GM19328 (cell line): ENCODE data around the gene PNMA1.

Experiments used
- ATAC-seq: cut with Tn5 transposase; IDR thresholded peaks from one replicate; pipeline ENCODE4 v1.9.1; 2021; ENCODE audit warnings: mild to moderate bottlenecking, moderate library complexity; ENCODE audit not compliant: unreplicated experiment

Gene PNMA1

GRCh38 chr14:73739174-73739898 is 25.2 kb upstream of the PNMA1 start:
- ATAC-seq = no peak

DNA sequence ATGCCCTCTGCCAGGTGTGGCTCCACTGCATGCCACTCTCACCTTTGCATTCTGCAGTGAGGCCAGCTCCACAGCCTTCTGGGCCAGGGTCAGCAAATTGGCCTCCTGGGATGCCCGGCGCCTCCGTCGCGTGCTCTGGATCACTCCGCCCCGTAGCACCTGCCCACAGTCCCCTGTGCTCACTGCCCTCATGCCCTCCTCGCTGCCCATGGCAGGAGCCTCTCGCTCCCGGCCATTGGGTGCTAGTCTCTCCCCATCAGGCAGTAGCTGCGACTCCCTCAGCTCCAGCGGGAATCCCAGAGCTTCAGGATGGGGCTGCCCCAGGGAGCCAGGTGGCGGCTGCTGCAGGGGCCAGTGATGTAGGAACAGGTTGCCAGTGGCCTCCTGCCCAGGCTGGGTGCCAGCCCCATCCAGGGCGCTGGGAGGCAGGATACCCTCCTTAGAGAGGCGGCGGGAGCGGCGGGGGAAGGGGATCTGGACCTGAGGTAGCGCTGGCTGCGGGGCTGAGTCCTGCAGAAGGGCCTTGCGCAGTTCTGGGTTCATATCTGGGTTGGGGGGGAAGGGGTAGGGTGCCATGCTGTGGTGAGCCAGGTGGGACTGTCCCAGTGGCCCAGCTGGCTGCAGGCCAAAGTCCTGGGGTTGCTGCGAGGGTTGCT is 24.5 kb upstream of the PNMA1 start:
- ATAC-seq = no peak

GRCh38 chr14:73736842-73737241 is 22.7 kb upstream of the PNMA1 start:
- ATAC-seq = no peak

- no peak for ATAC-seq
Observed at GRCh38 chr14:73732006-73732405, 17.8 kb upstream of the PNMA1 start.

DNA sequence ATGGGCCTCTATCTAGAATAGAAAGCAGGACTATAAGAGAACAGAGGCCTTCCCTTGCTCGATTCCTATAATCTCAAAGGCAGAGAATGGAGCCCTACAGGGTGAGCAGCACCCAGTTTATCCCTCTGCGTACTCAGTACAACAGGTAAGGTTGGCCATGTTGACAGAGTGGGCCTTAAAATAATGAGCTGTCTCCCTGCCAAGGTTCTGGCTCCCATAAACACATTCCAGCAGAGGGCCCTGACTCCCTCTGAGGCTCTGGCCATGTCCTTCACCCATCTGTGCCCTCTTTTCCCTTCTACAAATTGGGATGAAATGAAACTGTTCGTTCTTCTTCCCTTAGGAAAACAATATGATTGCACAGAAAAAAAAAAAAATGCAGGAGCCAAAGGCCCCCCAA is 16.9 kb upstream of the PNMA1 start:
- no peak for ATAC-seq

GRCh38 chr14:73729556-73730265 is 15.5 kb upstream of the PNMA1 start:
- no peak for ATAC-seq

DNA sequence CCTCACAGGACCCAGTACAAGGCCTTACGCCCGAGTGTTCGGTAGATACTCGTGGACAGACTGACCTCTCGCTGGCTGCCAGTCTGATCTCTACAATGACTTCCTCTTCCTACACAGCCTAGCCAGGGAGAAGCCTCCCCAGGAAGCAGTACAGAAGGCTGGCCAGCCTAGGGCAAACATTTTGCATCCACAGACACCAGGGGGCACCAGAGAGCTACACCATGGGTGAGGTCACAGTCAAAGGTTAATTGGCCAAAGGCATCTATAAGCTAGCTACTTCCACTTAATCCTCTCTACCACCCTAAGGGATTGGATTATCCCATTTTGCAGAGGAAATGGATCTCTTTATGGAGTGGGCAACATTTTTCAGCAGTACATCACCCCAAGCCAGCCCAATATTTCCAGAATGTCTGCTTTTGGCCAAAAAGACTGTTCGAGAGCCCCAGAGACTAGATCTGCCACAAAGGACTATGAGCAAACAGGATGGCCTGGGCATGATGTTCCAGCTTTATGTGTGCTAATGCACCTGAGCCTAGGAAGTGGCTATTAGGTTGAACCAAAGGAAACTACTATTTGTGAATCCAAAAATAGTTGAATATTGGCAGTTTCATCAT is 14.6 kb upstream of the PNMA1 start:
- no peak for ATAC-seq

- ATAC-seq = no peak
Observed at GRCh38 chr14:73727166-73727565, 13.0 kb upstream of the PNMA1 start.

- no peak for ATAC-seq
Observed at GRCh38 chr14:73726025-73726961, 12.1 kb upstream of the PNMA1 start.

- no peak for ATAC-seq
Observed at GRCh38 chr14:73725116-73726024, 11.2 kb upstream of the PNMA1 start.

GRCh38 chr14:73724696-73725095 is 10.5 kb upstream of the PNMA1 start:
- no peak for ATAC-seq

GRCh38 chr14:73723797-73724661 is 9.8 kb upstream of the PNMA1 start:
- no peak for ATAC-seq

DNA sequence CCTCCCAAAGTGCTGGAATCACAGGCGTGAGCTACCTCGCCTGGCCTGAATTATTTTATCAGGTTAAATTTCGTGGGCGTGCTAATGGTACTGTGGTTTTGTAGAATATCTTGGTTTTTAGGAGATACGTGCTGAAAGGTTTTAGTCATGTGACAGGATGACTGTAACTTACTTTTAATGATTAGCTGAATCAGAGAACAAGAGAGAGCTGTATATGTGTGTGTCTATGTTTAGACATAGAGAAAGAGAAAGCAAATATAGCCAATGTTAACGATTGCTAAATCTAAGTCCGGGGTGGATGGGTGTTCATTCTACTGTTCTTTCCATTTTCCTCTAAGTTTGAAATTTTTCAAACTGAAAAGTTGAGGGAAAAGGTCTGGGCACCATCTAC is 9.2 kb upstream of the PNMA1 start:
- no peak for ATAC-seq

DNA sequence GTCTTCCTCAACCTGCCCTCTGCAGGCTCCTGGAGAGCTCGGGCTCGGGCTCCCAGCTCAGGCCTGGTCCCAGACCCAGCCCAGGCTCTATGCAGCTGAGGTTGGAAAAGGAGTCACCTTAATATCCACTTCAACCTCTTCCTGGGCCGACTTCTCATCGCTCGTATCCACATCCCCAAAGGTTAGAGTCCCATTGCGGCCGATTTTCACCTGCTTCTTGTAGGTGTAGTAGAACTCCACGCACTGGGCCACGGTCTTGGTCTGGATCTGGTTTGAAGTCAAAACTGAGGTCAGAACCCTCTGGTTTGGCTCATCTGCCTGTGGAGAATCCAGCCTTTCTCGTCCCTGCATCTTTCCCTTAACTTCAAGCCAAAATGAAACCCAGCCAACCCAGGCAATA is 8.4 kb upstream of the PNMA1 start:
- ATAC-seq = no peak

DNA sequence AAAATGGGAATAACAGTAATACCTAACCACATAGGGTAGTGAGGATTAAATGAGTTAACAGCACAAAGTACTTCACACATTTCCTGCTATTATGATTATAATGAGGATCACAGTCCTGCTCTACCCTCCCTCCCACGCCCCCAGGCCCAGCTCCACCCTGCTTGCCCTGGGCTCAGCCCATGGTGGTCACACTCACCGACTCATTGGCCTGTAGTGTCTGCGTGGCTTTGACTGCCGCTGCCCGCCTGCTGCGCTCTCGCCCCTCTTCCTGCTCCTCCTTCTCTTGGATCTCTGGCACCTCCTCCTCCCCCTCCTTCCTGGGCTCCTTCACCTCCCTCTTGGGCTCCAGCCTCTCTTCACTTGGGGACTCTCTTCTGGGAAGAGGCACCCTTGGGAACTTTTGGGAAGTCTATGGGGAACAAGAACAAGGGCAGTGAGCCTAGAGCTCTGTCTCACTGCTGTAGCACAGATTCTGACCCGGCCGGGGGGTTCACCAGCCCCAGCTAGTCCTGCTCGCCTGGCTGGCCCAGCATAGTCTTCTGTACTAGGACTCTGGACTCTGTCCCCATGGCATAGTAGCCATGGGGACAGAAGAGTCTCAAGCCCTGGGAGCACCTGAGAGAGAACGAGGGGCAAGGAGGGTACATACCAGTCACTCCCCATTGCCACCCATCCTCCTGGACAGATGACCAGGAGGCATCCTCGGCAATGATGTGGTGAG is 7.1 kb upstream of the PNMA1 start:
- no peak for ATAC-seq

DNA sequence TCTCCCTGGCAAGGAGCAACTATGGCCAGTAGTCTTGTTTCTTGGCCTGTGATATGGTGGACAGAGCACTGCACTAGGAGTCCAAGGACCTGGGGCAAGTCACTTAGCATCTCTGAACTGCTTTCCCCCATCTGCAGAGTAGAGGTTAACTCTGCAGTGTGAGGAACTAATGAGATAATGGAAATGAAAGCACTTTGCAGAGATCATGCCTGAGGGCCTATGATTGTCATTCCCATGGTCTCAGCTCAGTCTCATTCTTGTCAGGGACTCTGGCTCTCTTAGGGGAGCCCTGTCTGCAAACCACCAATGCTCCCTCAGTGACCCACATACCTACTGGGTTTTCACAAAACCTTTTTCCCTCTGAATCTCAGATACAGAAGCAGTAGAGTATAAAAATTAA is 6.5 kb upstream of the PNMA1 start:
- no peak for ATAC-seq

- ATAC-seq = no peak
Observed at GRCh38 chr14:73719791-73720190, 5.6 kb upstream of the PNMA1 start.

- no peak for ATAC-seq
Observed at GRCh38 chr14:73719361-73719760, 5.2 kb upstream of the PNMA1 start.
